Activated T-cell treated with anti-CD3 and anti-CD28 coated beads, Interleukin-2, amount 50 U/mL, for 72 hours (primary cell): ENCODE data around the gene KLK1. TPM values are rescaled to one million over a fixed set of nuclear protein-coding genes. Genes with fewer than 3 reads are reported as not detected.

Experiments used
- ATAC-seq, 2 donors: fragments of 150-1000 bp; cut with Tn5 transposase; replicated peaks in 1 of 2; 2 replicates each; pipeline ENCODE4 v1.10.0; 2021; ENCODE audit warnings: moderate library complexity in 2 of 2, mild to moderate bottlenecking in 1 of 2
- DNase-seq, 2 donors: peaks; one replicate each; pipeline ENCODE4 v3.0.0; 2021 to 2022; ENCODE audit warnings: mixed read lengths in 1 of 2
- H3K27ac Mint-ChIP-seq: one replicate; pipeline ENCODE4 v1.8.0; 2022; ENCODE audit warnings: mild to moderate bottlenecking, moderate library complexity, mixed read lengths
- H3K27me3 Mint-ChIP-seq: one replicate; pipeline ENCODE4 v1.8.0; 2022; ENCODE audit warnings: low read depth, mixed read lengths
- H3K36me3 Mint-ChIP-seq, 2 donors: one replicate each; pipeline ENCODE4 v1.8.0; 2022; ENCODE audit warnings: mixed read lengths in 2 of 2, mild to moderate bottlenecking in 1 of 2; ENCODE audit not compliant: insufficient read depth in 2 of 2
- H3K4me1 Mint-ChIP-seq: one replicate; pipeline ENCODE4 v1.8.0; 2022; ENCODE audit warnings: low read depth, mixed read lengths
- H3K4me3 Mint-ChIP-seq, 2 donors: one replicate each; pipeline ENCODE4 v1.8.0; 2022; ENCODE audit warnings: mild to moderate bottlenecking in 2 of 2, mixed read lengths in 2 of 2, moderate library complexity in 2 of 2
- H3K9me3 Mint-ChIP-seq, 2 donors: one replicate each; pipeline ENCODE4 v1.8.0; 2022; ENCODE audit warnings: mixed read lengths in 2 of 2
- total RNA-seq, 2 donors: library from RNA; stranded (reverse); gene quantifications; one replicate each; pipeline ENCODE4 v1.2.3, GENCODE V29; 2022

KLK1 gene
- total RNA-seq, 2 donors from 2014 or later, result 1.7 to 2.3 TPM

- no peak within 1 kb of the TSS for H3K4me3 Mint-ChIP-seq
- DNase-seq (no peak), ATAC-seq (no peak)
- no peaks in the 10 kb centered on the region for H3K36me3 Mint-ChIP-seq
- H3K4me1 Mint-ChIP-seq, result peaks cover 22% of the 10 kb centered on the region
- no peak within 1 kb of the TSS for H3K27ac Mint-ChIP-seq
- H3K9me3 Mint-ChIP-seq, result no peaks in the 10 kb centered on the region
- H3K27me3 Mint-ChIP-seq, result peaks cover 63% of the 10 kb centered on the region
Observed at GRCh38 chr19:50833117-50833801, 9.7 kb upstream of the KLK1 start, which contains the start of gene KLK15. TSS of gene KLK15 (minus strand) at chr19:50833574. CDS start at chr19:50831492, 2,082 bp downstream.

- no peak overlapping the region for H3K4me3 Mint-ChIP-seq
- no peaks in the 10 kb centered on the region for H3K9me3 Mint-ChIP-seq
Observed at GRCh38 chr19:50832666-50833065, 9.1 kb upstream of the KLK1 start.

GRCh38 chr19:50831026-50831396, 7.4 kb upstream of the KLK1 start:
- H3K4me3 Mint-ChIP-seq, result no peak overlapping the region
- no peaks in the 10 kb centered on the region for H3K36me3 Mint-ChIP-seq
- H3K27ac Mint-ChIP-seq, result no peak overlapping the region
- peaks cover 8% of the 10 kb centered on the region for H3K4me1 Mint-ChIP-seq
- no peak for ATAC-seq
- H3K9me3 Mint-ChIP-seq, result no peaks in the 10 kb centered on the region
- no peak for DNase-seq
- H3K27me3 Mint-ChIP-seq, result peaks cover 64% of the 10 kb centered on the region

More at GRCh38 chr19:50832666-50833065, 9.1 kb upstream of the KLK1 start:
- Mint-ChIP-seq H3K27me3 (peaks cover 65% of the 10 kb centered on the region), H3K4me1 (peaks cover 22% of the 10 kb centered on the region), H3K36me3 (no peaks in the 10 kb centered on the region), H3K27ac (no peak overlapping the region)
- no peak for ATAC-seq
- DNase-seq, result no peak

GRCh38 chr19:50830266-50831025, 6.9 kb upstream of the KLK1 start:
- no peaks in the 10 kb centered on the region for H3K9me3 Mint-ChIP-seq
- ATAC-seq (no peak), DNase-seq (no peak)
- H3K4me3 Mint-ChIP-seq, result no peak overlapping the region
- H3K4me1 Mint-ChIP-seq, result peaks cover 5% of the 10 kb centered on the region
- no peak overlapping the region for H3K27ac Mint-ChIP-seq
- no peaks in the 10 kb centered on the region for H3K36me3 Mint-ChIP-seq
- H3K27me3 Mint-ChIP-seq, result peaks cover 63% of the 10 kb centered on the region

- Mint-ChIP-seq H3K27me3 (peaks cover 57% of the 10 kb centered on the region), H3K4me1 (no peaks in the 10 kb centered on the region), H3K9me3 (no peaks in the 10 kb centered on the region), H3K27ac (no peak overlapping the region), H3K36me3 (no peaks in the 10 kb centered on the region), H3K4me3 (no peak overlapping the region)
- no peak for ATAC-seq
- no peak for DNase-seq
Observed at GRCh38 chr19:50829801-50830200, 6.2 kb upstream of the KLK1 start.

- no peak overlapping the region for H3K4me3 Mint-ChIP-seq
- H3K36me3 Mint-ChIP-seq, result no peaks in the 10 kb centered on the region
- ATAC-seq (no peak), DNase-seq (no peak)
- H3K9me3 Mint-ChIP-seq, result no peaks in the 10 kb centered on the region
- H3K27me3 Mint-ChIP-seq, result peaks cover 49% of the 10 kb centered on the region
- H3K4me1 Mint-ChIP-seq, result no peaks in the 10 kb centered on the region
- no peak overlapping the region for H3K27ac Mint-ChIP-seq
Observed at GRCh38 chr19:50827476-50827875, 3.9 kb upstream of the KLK1 start.

- Mint-ChIP-seq H3K9me3 (no peaks in the 10 kb centered on the region), H3K4me1 (no peaks in the 10 kb centered on the region), H3K36me3 (no peaks in the 10 kb centered on the region), H3K4me3 (no peak overlapping the region), H3K27me3 (peaks cover 49% of the 10 kb centered on the region), H3K27ac (no peak overlapping the region)
- DNase-seq (no peak), ATAC-seq (no peak)
Observed at GRCh38 chr19:50826492-50827240, 3.1 kb upstream of the KLK1 start.

GRCh38 chr19:50822661-50823208, 852 bp downstream of the KLK1 start:
- no peak overlapping the region for H3K4me3 Mint-ChIP-seq
- H3K27ac Mint-ChIP-seq, result no peak overlapping the region

GRCh38 chr19:50821622-50822021, 2.0 kb downstream of the KLK1 start:
- ATAC-seq, result no peak
- Mint-ChIP-seq H3K4me3 (no peak overlapping the region), H3K4me1 (peaks cover 40% of the 10 kb centered on the region), H3K9me3 (peaks cover 0 to 2% of the 10 kb centered on the region in 2 donors), H3K27ac (no peak overlapping the region), H3K36me3 (peaks cover 0 to 6% of the 10 kb centered on the region in 2 donors), H3K27me3 (peaks cover 58% of the 10 kb centered on the region)
- no peak for DNase-seq

More at GRCh38 chr19:50822661-50823208, 852 bp downstream of the KLK1 start:
- no peak for ATAC-seq
- Mint-ChIP-seq H3K9me3 (no peaks in the 10 kb centered on the region), H3K4me1 (peaks cover 29% of the 10 kb centered on the region), H3K27me3 (peaks cover 68% of the 10 kb centered on the region), H3K36me3 (no peaks in the 10 kb centered on the region)
- DNase-seq, result no peak

GRCh38 chr19:50821248-50821612, 2.4 kb downstream of the KLK1 start:
- H3K27ac Mint-ChIP-seq, result no peak overlapping the region
- H3K4me3 Mint-ChIP-seq, result no peak overlapping the region
- peaks cover 3 to 6% of the 10 kb centered on the region in 2 donors for H3K36me3 Mint-ChIP-seq

GRCh38 chr19:50820549-50821247, 2.9 kb downstream of the KLK1 start:
- H3K27me3 Mint-ChIP-seq, result peaks cover 56% of the 10 kb centered on the region

More at GRCh38 chr19:50821248-50821612, 2.4 kb downstream of the KLK1 start:
- Mint-ChIP-seq H3K9me3 (peaks cover 2 to 3% of the 10 kb centered on the region in 2 donors), H3K27me3 (peaks cover 58% of the 10 kb centered on the region), H3K4me1 (peaks cover 44% of the 10 kb centered on the region)
- no peak for ATAC-seq
- no peak for DNase-seq

GRCh38 chr19:50820086-50820485, 3.5 kb downstream of the KLK1 start:
- ATAC-seq, result no peak
- peaks cover 2 to 4% of the 10 kb centered on the region in 2 donors for H3K9me3 Mint-ChIP-seq
- peaks cover 60% of the 10 kb centered on the region for H3K27me3 Mint-ChIP-seq
- H3K4me1 Mint-ChIP-seq, result peaks cover 47% of the 10 kb centered on the region
- H3K36me3 Mint-ChIP-seq, result peaks cover 4 to 6% of the 10 kb centered on the region in 2 donors
- no peak overlapping the region for H3K27ac Mint-ChIP-seq
- H3K4me3 Mint-ChIP-seq, result peak overlapping the region; percentile 81 to 93
- no peak for DNase-seq

More at GRCh38 chr19:50820549-50821247, 2.9 kb downstream of the KLK1 start:
- H3K9me3 Mint-ChIP-seq, result peaks cover 2 to 4% of the 10 kb centered on the region in 2 donors
- ATAC-seq (no peak), DNase-seq (no peak)
- H3K4me3 Mint-ChIP-seq, result peak overlapping the region; percentile 81 to 93
- H3K27ac Mint-ChIP-seq, result peak overlapping the region; percentile 47
- H3K4me1 Mint-ChIP-seq, result peaks cover 47% of the 10 kb centered on the region
- peaks cover 4 to 6% of the 10 kb centered on the region in 2 donors for H3K36me3 Mint-ChIP-seq
